PFSK-1 (cell line): ENCODE data around the gene ZFAND3.
A peak's percentile ranks its signal among the peaks of the same experiment; 100 is the strongest.

Experiments
- FOXP2 ChIP-seq: optimal IDR thresholded peaks from 2 replicates; pipeline ENCODE3; 2011; ENCODE audit warnings: borderline replicate concordance, control low read depth, inconsistent platforms; ENCODE audit not compliant: insufficient read depth; ENCODE audit errors: extremely low read length, extremely low read depth
- POLR2AphosphoS5 ChIP-seq: IDR thresholded peaks from 2 replicates; pipeline ENCODE4 v1.6.1; 2012; ENCODE audit warnings: low read depth, mild to moderate bottlenecking, control low read depth, low read length, moderate library complexity
- REST ChIP-seq, 2 experiments: IDR thresholded peaks; 2 replicates each; pipeline versions ENCODE4 v1.6.1 to v1.8.0; 2011 to 2012; ENCODE audit warnings: low read depth in 2 of 2, low read length in 2 of 2, control low read depth in 1 of 2, inconsistent platforms in 1 of 2, mild to moderate bottlenecking in 1 of 2, moderate library complexity in 1 of 2; ENCODE audit not compliant: insufficient read depth in 1 of 2
- SIN3A ChIP-seq: IDR thresholded peaks from 2 replicates; pipeline ENCODE4 v1.6.1; 2012; ENCODE audit warnings: mild to moderate bottlenecking, low read length, moderate library complexity, borderline replicate concordance; ENCODE audit not compliant: insufficient read depth
- TAF1 ChIP-seq: IDR thresholded peaks from 2 replicates; pipeline ENCODE4 v1.6.1; 2012; ENCODE audit warnings: low read length, control low read depth, borderline replicate concordance; ENCODE audit not compliant: insufficient read depth

Gene ZFAND3

GRCh38 chr6:38154731-38155130 lies 335.2 kb downstream of the ZFAND3 start:
- no peak for TF ChIP-seq SIN3A

GRCh38 chr6:38155144-38155543 lies 335.6 kb downstream of the ZFAND3 start:
- TF ChIP-seq REST (IDR thresholded peaks at IDR 0.05; ENCODE audit: insufficient read depth in 1 of 2, low read depth in 2 of 2, low read length in 2 of 2) (no peak), FOXP2 (peak; percentile 91)

GRCh38 chr6:38155621-38156204 lies 336.2 kb downstream of the ZFAND3 start:
- no peak for TF ChIP-seq SIN3A
- TF ChIP-seq POLR2AphosphoS5, result no peak
- TF ChIP-seq TAF1, result no peak
- TF ChIP-seq FOXP2, result no peak
- TF ChIP-seq REST (IDR thresholded peaks at IDR 0.05; ENCODE audit: insufficient read depth in 1 of 2, low read depth in 2 of 2, low read length in 2 of 2), result no peak

- TF ChIP-seq TAF1 (no peak), REST (IDR thresholded peaks at IDR 0.05; ENCODE audit: insufficient read depth in 1 of 2, low read depth in 2 of 2, low read length in 2 of 2) (no peak), POLR2AphosphoS5 (no peak), SIN3A (no peak), FOXP2 (no peak)
Observed at GRCh38 chr6:38156818-38157565, 337.5 kb downstream of the ZFAND3 start.

- TF ChIP-seq SIN3A (no peak), TAF1 (no peak), REST (IDR thresholded peaks at IDR 0.05; ENCODE audit: insufficient read depth in 1 of 2, low read depth in 2 of 2, low read length in 2 of 2) (no peak), FOXP2 (no peak), POLR2AphosphoS5 (no peak)
Observed at GRCh38 chr6:38157905-38158304, 338.4 kb downstream of the ZFAND3 start.
